OCI-LY1 (cell line): Measurements from ENCODE around the gene IGFN1.
"Not testable (repeated sequence)": the region's sequence is repeated elsewhere in the genome, so short reads cannot be mapped to it uniquely, and the experiment has no call there.

Experiments used
- H2AFZ ChIP-seq: fragments of 200-600 bp; sonication (generic), shearing (Covaris generic); 2 replicates; pipeline ENCODE4 v1.6.0; 2014; ENCODE audit warnings: antibody characterized with exemption, mild to moderate bottlenecking, low read length
- H3F3A ChIP-seq: fragments of 200-600 bp; sonication (generic), shearing (Covaris generic); 2 replicates; pipeline ENCODE4 v1.6.0; 2014; ENCODE audit warnings: mild to moderate bottlenecking, antibody characterized with exemption, low read length, moderate library complexity; ENCODE audit not compliant: insufficient read depth
- H3K27ac ChIP-seq: fragments of 200-600 bp; sonication (generic); 2 replicates; pipeline ENCODE4 v1.5.1; 2014; ENCODE audit warnings: low read length, mixed run types, mild to moderate bottlenecking, low read depth; ENCODE audit not compliant: poor library complexity, severe bottlenecking
- H3K27me3 ChIP-seq: fragments of 200-600 bp; sonication (generic); 2 replicates; pipeline ENCODE4 v1.6.0; 2014; ENCODE audit warnings: antibody characterized with exemption, mild to moderate bottlenecking, low read length, moderate library complexity; ENCODE audit not compliant: insufficient read depth
- H3K36me3 ChIP-seq: fragments of 200-600 bp; sonication (generic); 2 replicates; pipeline ENCODE4 v1.6.1; 2014; ENCODE audit warnings: mild to moderate bottlenecking, antibody characterized with exemption, low read length, moderate library complexity, mixed read lengths; ENCODE audit not compliant: insufficient read depth
- H3K4me1 ChIP-seq: fragments of 200-600 bp; sonication (generic); 2 replicates; pipeline ENCODE4 v1.5.1; 2014; ENCODE audit warnings: mild to moderate bottlenecking, low read length, moderate library complexity; ENCODE audit not compliant: insufficient read depth, severe bottlenecking
- H3K4me2 ChIP-seq: fragments of 200-600 bp; sonication (generic), shearing (Covaris generic); 2 replicates; pipeline ENCODE4 v1.6.1; 2014; ENCODE audit warnings: low read length
- H3K4me3 ChIP-seq: fragments of 200-600 bp; sonication (generic); 2 replicates; pipeline ENCODE4 v1.5.1; 2014; ENCODE audit warnings: low read length, low read depth, mild to moderate bottlenecking, mixed read lengths; ENCODE audit not compliant: poor library complexity, severe bottlenecking
- H3K79me2 ChIP-seq: fragments of 200-600 bp; shearing (Covaris generic); 2 replicates; pipeline ENCODE4 v1.6.1; 2016; ENCODE audit warnings: mixed run types, low read length, mixed read lengths; ENCODE audit not compliant: insufficient read depth
- H3K9ac ChIP-seq: fragments of 200-600 bp; sonication (generic), shearing (Covaris generic); 2 replicates; pipeline ENCODE4 v1.6.1; 2014; ENCODE audit warnings: mild to moderate bottlenecking, low read length, mixed read lengths
- H3K9me2 ChIP-seq: fragments of 200-600 bp; sonication (generic), shearing (Covaris generic); 2 replicates; pipeline ENCODE4 v1.6.1; 2014; ENCODE audit warnings: low read depth, mild to moderate bottlenecking, low read length, mixed read lengths
- H3K9me3 ChIP-seq: fragments of 200-600 bp; shearing (Covaris generic); 2 replicates; pipeline ENCODE4 v1.6.1; 2014; ENCODE audit warnings: low read length, mixed read lengths
- H4K20me1 ChIP-seq: fragments of 200-600 bp; sonication (generic), shearing (Covaris generic); 2 replicates; pipeline ENCODE4 v1.6.0; 2016; ENCODE audit warnings: mild to moderate bottlenecking, low read length; ENCODE audit not compliant: insufficient read depth
- EZH2 ChIP-seq: fragments of 200-600 bp; sonication (generic), shearing (Covaris generic); IDR thresholded peaks from 2 replicates; pipeline ENCODE4 v1.8.0; 2017; ENCODE audit warnings: borderline replicate concordance, mixed run types, mild to moderate bottlenecking, antibody characterized with exemption, low read length, moderate library complexity, mixed read lengths
- TF ChIP-seq, protein P1 (sequence below): fragments of 200-600 bp; sonication (generic), shearing (Covaris generic); IDR thresholded peaks from 2 replicates; pipeline ENCODE4 v1.5.1; 2017; ENCODE audit warnings: mild to moderate bottlenecking, antibody characterized with exemption, low read length, moderate library complexity, mixed read lengths

The IGFN1 gene

DNA sequence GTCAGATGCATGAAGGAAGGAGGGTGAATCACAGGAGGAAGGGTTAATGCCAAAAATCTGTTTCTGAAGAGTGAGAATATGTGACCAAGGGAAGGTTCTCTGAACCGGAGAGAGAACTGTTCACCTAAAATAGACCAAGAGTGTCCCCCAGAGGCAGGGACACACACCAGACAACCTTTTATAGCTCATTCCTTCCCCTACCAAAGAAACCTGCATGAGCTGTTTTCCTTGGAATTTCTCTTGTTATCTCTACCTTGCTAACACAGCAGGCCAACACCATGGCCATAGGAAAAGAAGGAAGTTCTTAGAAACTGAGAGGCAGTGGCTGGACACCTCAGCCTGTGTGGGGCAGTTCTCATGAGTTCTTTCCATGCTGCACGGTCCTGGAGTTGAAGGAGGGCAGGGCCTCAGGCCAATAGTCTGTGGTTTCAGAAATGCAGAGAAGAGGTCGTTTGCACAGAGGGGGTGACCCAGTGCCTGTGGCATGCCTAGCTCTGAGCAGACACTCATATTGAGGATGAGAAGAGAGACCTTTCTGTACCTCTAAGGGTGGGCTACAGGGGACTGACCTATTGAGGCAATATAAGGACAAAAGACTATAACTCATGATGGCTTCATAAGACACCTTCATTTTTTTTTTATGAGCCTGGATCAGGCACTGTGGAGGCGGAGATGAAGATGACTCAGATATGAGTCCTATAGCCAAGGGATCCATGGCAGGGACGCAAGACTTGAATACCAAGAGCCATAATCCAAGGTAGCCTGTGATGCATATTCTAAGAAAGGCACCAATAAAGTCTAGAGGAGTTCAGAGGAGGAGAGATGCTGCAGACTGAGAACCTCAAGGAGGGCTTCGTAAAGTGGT, 39.4 kb downstream of the IGFN1 start:
- Histone ChIP-seq H3K9ac (no peak overlapping the region), H2AFZ (no peak overlapping the region), H3K4me2 (no peak overlapping the region), H3K79me2 (no peaks in the 10 kb centered on the region), H3K4me3 (no peak overlapping the region), H4K20me1 (no peaks in the 10 kb centered on the region), H3K9me3 (no peaks in the 10 kb centered on the region), H3K27me3 (no peaks in the 10 kb centered on the region), H3F3A (no peaks in the 10 kb centered on the region), H3K4me1 (no peaks in the 10 kb centered on the region), H3K36me3 (no peaks in the 10 kb centered on the region), H3K9me2 (no peaks in the 10 kb centered on the region), H3K27ac (no peak overlapping the region)
- no peak for TF ChIP-seq EZH2
- TF ChIP-seq, protein P1, sequence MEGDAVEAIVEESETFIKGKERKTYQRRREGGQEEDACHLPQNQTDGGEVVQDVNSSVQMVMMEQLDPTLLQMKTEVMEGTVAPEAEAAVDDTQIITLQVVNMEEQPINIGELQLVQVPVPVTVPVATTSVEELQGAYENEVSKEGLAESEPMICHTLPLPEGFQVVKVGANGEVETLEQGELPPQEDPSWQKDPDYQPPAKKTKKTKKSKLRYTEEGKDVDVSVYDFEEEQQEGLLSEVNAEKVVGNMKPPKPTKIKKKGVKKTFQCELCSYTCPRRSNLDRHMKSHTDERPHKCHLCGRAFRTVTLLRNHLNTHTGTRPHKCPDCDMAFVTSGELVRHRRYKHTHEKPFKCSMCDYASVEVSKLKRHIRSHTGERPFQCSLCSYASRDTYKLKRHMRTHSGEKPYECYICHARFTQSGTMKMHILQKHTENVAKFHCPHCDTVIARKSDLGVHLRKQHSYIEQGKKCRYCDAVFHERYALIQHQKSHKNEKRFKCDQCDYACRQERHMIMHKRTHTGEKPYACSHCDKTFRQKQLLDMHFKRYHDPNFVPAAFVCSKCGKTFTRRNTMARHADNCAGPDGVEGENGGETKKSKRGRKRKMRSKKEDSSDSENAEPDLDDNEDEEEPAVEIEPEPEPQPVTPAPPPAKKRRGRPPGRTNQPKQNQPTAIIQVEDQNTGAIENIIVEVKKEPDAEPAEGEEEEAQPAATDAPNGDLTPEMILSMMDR: no peak

DNA sequence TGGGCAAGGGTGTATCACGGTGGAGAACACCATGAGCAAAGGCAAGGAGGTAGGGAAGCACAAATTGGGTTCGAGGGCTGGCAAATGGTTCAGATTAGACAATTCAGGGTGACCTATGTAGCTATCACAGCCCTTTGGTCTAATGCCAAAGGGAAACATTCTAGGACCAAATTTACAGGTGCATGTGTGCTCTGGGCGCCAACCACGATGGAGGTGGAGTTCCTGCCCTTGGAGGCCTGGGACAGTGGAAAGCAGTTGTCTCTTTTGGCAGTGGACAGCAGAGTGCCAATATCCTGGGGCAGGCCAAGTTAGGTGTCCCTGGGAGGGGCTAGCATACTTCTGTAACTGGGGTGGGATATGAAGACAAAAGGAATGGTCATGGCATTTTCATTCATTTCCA, 40.1 kb downstream of the IGFN1 start:
- no peaks in the 10 kb centered on the region for H3F3A ChIP-seq
- H2AFZ ChIP-seq: no peak overlapping the region
- H3K79me2 ChIP-seq: no peaks in the 10 kb centered on the region
- no peak overlapping the region for H3K9ac ChIP-seq
- H3K27me3 ChIP-seq: no peaks in the 10 kb centered on the region
- no peaks in the 10 kb centered on the region for H3K9me2 ChIP-seq
- no peaks in the 10 kb centered on the region for H3K36me3 ChIP-seq
- no peaks in the 10 kb centered on the region for H3K9me3 ChIP-seq
- no peak overlapping the region for H3K4me3 ChIP-seq
- no peak overlapping the region for H3K4me2 ChIP-seq
- H4K20me1 ChIP-seq: no peaks in the 10 kb centered on the region
- H3K27ac ChIP-seq: no peak overlapping the region
- H3K4me1 ChIP-seq: no peaks in the 10 kb centered on the region
- TF ChIP-seq, protein P1: no peak
- no peak for TF ChIP-seq EZH2

GRCh38 chr1:201239646-201240045, 49.0 kb downstream of the IGFN1 start:
- H3K4me3 ChIP-seq, H3K27me3 ChIP-seq, H3K9ac ChIP-seq, H3K4me1 ChIP-seq, H4K20me1 ChIP-seq, H3K79me2 ChIP-seq, H3K27ac ChIP-seq, H3K9me2 ChIP-seq, H3K9me3 ChIP-seq, H2AFZ ChIP-seq, H3K36me3 ChIP-seq, H3F3A ChIP-seq, H3K4me2 ChIP-seq: not testable (repeated sequence)

GRCh38 chr1:201240171-201240570, 49.5 kb downstream of the IGFN1 start:
- H4K20me1 ChIP-seq: no peaks in the 10 kb centered on the region
- H3K27ac ChIP-seq: no peak overlapping the region
- H3K4me1 ChIP-seq: no peaks in the 10 kb centered on the region
- no peaks in the 10 kb centered on the region for H3F3A ChIP-seq
- H3K4me2 ChIP-seq: no peak overlapping the region
- H3K79me2 ChIP-seq: no peaks in the 10 kb centered on the region
- no peak overlapping the region for H3K9ac ChIP-seq
- no peak overlapping the region for H2AFZ ChIP-seq
- H3K9me2 ChIP-seq: no peaks in the 10 kb centered on the region
- no peak for TF ChIP-seq EZH2
- TF ChIP-seq, protein P1: no peak
- no peak overlapping the region for H3K4me3 ChIP-seq
- no peaks in the 10 kb centered on the region for H3K27me3 ChIP-seq
- no peaks in the 10 kb centered on the region for H3K9me3 ChIP-seq
- H3K36me3 ChIP-seq: no peaks in the 10 kb centered on the region
